ENCODE measurements around the gene IKZF5.

The IKZF5 gene, protein sequence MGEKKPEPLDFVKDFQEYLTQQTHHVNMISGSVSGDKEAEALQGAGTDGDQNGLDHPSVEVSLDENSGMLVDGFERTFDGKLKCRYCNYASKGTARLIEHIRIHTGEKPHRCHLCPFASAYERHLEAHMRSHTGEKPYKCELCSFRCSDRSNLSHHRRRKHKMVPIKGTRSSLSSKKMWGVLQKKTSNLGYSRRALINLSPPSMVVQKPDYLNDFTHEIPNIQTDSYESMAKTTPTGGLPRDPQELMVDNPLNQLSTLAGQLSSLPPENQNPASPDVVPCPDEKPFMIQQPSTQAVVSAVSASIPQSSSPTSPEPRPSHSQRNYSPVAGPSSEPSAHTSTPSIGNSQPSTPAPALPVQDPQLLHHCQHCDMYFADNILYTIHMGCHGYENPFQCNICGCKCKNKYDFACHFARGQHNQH

DNA sequence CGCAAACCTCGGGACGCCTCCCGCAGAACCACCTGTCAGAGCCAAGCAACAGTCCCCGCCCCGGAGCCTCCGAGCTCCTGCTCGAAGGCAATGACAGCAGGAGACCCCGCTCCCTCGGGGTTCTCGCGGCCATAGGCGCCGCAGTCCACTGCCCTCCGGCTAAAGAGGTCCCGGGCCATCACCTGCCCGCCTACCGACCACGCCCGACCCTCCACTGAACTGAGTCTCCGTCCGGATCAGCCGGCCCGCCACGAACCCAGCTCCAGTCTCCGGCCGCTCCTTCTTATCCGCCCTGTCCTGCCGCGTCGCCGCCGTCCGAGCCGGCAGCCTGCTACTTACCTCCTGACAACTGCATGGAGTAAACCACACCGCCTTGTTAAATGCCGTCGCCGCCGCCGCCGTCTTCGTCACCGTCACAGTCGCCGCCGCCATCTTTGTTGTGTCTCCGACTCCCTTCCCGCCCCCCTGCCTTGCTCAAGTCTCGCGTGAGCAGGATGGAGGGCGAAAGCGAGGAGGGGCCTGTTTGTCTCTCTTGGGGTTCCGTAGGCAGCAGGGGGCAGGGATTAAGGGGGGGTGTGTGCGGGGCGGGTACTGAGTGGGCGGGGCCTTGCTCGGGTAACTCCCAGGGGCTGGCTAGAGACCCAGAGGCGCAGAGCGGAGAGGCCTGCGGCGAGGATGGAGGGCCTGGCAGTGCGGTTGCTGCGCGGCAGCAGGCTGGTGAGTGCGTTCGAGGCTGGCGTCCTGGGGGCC, at the start of gene IKZF5, which contains the start of gene ACADSB:
TSS of gene IKZF5 (minus strand) at position 441 of the 750 bp plus-strand sequence. CDS start 10,170 bp downstream, outside the sequence.
TSS of gene ACADSB (plus strand) at position 652 of the 750 bp plus-strand sequence. CDS start at position 676, 24 bp downstream.
- peak; percentile 95 for DNase-seq

DNA sequence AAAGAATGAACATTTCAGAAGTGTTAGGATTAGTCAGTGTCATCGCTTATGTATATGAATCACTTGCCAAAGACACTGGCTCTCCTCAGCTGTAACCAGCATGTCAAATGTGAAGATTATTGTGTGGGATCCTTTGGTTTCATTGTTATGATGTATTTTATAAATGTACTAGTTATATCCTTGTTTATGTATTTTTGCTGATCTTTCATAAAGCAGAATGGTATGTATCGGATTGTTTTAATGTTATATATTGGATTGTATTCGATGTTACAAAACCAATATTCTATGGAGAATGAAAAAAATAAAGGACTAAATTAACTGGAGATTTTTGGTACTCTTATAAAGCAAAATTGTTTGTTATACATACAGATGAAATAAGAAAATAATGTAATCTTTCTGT, 49.4 kb upstream of the IKZF5 start:
- no peak for DNase-seq

DNA sequence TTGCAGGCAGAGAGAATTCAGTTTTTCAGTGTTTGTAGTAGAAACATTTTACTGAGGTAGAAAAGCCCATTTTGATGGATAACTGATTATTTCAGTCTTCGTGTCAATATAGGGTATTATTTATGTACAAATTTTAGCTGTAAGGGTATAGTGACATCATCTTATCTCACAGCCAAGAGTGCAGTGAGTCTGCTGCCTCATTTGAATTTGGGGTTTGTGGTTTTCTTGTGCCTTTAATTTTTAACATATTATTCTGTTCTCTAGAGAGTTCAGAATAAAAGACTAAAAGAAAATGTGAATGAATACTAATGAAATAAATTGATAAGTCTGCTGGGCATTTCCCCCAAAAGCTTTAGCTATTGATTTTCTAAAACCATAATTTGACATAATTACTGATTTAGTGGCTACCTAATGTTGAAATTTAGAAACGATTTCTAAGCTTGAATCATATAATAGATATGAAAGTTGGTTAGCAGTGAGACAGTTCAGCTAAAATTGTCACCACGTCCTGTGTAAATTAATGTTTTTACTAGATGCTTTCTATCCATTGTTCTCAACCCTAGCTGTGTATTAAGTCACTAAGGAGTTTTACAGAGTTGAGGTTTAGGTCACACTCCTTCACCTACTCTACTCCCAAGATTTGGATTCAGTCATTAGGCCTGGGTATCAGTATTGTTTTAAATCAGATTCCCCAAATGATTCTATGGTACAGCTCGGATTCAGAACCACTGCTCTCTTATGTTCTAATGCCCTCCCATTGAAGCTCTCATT, 37.6 kb upstream of the IKZF5 start:
- no peak for DNase-seq

DNA sequence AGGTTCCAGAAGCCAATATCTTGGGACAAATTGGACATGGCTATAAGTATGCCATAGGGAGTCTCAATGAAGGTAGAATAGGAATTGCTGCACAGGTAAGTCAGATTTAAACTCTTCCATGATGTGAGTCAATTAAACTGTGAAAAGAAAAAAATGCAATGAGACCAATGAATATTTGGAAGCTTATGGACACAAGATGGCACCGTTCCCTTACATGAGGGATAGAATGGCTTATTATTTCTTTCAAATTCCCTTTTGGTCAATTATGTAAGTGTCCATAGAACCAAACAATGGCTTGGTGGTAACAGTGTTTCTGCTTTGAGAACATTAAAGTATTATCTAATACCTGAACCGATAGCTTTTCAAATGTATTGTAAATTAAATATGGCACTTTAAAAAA, 35.8 kb upstream of the IKZF5 start:
- no peak for DNase-seq

DNA sequence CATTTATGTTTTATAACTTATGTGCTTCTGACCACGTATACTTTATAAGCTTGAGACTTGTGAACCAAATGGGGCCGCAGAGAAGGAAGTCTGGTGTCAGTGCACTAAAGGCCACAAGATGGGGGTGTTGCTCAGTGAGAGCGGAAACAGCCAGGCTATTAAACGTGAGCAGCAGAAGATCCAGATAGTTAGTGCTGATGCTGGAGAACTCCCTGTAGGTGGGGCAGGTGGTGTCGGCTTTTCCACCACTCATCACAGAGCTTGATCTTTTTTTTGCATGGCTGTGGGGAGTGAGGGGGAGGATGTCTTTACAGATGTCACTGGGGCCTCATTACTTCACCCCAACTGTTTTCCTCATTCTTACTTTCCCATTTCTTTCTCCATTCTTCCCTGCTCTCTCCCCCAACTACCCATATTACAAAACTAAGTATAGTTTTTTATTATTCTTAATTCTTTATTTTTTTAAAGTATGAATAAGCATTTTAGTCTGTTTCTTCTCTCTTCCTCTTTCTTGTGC, 34.9 kb upstream of the IKZF5 start:
- DNase-seq = peak; percentile 21

DNA sequence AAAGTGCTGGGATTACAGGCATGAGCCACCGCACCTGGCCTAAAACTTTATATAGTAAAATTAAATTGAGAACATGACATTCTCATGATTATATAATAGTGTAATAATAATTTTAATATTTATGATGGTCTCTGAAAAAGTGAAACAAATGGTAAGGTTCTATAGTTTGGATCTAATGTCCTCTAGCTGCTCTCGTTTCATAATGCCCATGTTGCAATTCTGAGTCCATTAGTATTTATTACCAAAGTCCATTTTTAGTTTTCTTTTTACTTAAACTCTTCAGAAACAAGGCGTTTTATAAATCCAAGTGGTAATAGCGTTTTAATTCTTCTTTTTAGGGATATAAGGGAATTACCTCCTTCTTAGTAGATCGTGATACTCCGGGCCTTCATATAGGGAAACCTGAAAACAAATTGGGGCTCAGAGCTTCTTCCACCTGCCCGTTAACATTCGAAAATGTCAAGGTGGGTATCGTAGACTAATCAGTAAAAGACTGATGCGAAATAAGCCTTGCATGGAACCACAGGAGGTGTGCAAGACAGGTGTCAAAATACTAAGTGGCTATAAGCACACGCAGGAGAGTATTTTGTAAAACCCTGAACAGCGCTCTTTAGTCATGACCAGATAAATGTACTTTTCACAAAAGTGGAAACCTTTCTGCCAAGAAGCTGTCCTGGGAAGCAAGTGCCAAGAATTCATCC, 34.3 kb upstream of the IKZF5 start:
- no peak for DNase-seq

DNA sequence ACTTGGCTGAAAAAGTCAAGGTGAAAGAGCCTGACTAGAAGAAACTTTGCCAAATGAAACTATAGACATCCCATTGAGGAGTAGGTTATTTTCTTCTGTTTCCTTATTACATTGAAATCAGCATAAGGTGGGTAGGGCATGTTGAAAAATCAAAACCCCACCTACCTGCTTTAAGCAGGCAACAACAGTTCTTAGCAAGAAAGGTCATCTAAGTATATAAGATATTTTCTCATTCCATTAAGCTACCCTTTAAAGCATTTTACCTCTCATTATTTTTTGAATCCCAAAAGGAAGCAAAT, 31.0 kb upstream of the IKZF5 start:
- no peak for DNase-seq

DNA sequence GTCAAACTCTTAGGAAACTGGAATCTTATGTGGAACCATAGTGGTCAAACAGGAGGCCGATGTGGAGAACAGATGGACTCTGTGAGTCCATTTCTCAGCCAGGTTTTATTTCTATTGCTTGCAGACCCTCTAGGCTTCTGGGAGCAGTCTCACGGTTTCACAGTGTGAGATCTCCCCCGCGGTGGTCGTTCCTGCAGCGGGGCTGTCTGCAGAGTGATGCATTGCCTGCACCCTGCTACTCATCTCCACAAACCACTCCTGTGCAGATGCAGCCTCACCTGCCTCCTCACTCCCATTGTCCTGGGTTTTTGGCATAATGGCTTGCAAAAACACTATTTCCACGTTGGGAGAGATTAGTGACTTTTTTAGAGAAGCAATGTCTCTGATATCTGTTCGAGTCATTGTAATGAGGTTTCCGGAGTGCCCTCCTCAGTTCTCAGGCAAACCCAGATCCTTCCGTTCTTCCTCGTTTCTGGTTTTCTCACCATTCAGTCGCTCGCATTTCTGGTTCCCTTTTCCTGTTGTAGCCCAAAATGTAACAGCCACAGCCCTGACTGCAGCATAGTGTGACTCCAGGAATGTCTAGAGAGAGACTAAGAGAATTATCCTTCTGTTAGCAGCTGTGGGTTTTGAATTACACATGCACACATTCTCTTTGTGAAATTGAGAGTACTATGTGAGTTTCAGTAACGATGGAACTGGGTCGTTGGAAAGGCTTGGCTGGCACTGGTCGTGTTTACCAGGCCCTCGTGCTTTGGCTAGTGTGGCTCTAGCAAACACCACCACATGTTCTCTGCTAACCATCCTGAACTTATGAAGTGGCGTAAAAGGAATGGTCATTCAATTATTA, 30.4 kb upstream of the IKZF5 start:
- DNase-seq = no peak

DNA sequence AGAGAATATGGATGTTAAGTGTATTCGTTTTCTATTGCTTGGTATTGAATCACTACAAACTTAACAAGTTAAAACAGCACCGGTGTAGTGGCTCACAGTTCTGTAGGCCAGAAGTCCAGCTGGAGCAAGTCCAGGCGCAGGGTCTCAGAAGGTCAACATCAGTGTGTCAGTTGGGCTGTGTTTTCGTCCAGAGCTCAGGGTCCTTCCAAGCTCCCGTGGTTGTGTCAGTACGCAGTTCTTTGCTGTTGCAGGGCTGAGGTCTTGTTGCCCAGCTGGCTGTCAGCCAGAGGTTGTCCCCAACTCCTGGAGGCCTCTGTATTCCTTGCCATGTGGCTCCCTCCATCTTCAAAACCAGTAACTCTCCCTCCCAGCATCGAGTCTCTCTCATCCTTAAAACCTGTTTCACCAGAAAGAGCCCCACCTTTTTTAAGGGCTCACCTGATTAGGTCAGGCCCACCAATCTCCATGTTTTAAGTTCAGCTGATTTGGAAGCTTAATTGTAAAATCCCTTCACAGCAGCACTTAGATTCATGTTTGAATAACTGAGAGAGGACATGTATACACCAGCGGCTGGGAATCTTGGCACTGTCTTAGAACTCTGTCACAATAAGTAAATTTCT, 27.0 kb upstream of the IKZF5 start:
- DNase-seq = no peak

DNA sequence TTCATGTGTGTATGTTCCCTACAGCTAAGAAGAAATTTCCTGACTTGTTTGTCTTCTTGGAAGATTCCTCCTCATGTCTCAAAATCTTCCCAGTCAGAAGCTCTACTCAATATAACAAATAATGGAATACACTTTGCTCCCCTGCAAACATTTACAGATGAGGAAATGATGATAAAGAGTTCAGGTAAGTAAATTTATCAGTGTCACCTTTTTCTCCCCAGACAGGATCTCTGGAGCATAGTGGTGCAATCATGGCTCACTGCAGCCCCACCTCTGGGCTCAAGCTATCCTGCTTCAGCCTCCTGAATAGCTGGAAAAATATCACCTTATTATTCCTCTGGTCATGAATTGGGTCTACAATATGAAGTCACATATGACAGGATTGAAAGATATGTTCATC, 25.7 kb upstream of the IKZF5 start:
- no peak for DNase-seq

DNA sequence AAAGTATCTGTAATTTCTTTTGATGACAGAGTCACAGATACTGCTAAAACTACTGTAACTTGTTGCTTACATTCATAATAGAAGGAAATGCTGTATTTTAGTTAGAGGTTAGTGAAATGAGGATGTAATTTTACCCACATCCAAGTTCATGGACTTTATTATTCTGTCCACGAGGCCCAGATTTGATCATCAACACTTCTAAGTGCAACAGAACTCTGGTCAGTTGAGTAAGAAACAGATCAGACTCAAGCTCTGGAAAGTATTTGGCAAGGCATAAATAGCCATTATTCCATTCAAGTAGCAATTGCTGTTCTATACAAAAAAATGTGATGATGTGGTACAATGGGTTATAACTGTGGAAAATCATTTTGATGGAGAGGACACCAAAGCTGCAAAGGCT, 22.5 kb upstream of the IKZF5 start:
- no peak for DNase-seq

DNA sequence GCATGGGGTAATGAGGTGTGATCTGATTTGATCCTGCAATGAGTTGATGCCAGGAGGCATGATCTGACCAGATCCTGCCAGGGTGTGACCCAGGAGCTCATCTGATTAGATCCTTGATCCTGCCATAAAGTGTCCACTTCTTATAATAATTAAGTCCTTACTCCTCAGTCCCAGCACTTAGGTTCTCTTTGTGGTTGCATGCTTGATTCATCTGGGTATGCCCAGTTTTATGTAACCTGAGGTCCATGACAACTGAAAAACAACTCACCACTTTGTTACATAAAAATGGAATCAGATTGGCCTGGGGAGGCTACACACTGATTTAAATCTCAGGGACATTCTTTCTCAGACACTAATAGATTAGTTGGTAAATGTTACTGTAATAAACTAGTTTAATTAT, 19.3 kb upstream of the IKZF5 start:
- DNase-seq = no peak

DNA sequence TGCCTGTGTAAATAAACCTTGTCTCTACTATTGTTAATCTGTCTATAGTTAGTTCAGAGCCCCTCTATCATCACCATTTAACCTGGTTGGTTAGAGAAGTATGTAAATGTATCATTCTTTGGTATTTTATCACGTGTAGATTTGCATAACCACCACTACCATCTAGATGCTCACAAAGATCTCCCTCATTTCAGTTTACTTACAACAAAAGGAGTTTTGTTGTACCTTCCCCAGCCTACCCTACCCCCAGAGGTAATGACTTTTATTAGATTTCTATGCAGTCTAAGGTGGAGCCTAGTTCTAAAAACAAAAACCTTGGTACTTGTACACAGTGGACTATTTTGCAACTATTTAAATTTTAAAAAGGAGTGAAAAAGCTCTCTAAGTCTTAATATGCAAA, 17.7 kb upstream of the IKZF5 start:
- DNase-seq = no peak

DNA sequence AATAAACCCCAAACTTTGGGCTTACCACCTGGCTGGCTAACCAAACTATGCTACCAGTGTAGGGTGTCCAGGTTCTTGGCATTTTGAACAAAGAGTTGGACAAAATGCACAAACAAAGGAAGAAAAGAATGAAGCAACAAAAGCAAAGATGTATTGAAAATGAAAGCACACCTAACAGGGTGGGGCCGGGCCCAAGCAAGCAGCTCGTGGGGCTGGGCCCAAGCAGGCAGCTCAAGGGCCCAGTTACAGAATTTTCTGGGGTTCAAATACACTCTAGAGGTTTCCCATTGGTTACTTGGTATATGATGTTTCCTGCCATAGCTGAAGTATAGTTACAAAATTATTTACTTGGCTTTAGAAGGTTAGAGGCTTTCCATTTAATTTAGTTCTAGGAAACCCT, 15.9 kb upstream of the IKZF5 start:
- no peak for DNase-seq

DNA sequence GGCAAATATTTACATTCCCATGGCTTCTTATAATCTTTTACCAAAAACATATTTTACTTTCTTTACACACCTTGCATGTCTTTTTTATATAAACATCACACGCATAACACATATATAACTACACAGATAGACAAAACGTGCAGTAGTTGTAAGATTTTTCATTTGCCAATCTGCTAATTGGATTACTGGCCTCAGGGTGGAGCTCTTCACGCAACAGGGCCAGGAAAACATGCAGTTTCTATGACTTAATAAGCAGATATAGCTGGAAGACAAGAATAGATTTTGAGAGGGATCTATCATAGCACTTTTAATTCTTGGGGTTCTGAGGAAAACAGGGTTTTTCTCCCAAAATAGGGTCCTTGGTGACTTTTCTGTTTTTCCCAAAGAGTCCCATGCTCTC, 12.9 kb upstream of the IKZF5 start:
- no peak for DNase-seq

DNA sequence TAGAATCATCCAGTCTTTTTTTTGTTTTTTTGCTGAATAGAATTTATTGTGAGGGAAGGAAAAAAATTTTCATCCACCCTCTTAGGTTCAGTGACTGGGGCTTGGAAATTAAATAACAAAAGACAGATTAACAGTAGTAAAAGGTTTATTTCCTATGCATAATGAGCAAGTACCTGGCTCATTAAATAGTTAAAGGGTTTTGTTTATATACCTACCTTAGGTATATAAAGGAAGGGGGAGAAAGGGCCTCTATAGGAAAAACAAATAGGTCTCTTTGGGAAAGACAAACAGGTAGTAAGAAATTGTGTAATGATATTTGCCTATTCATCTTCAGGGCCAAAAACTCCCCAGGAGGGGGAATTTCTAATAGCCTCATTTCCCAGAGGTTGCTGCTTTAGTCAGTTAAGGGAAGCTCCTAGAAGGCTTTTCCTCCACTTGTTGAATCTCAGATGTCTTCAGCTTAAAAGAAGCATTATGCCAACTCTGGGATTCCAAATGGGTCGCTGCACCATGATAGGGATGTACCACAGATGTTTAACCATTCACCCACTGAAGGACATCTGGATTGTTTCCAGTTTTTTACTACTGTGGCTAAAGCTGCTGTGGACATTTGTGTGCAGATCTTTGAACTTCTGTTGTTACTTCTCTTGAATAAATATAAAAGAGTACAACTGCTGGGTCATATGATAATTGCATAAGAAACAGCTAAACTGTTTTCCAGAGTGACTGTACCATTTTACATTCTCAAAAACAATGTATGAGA, 11.5 kb upstream of the IKZF5 start:
- DNase-seq = no peak

DNA sequence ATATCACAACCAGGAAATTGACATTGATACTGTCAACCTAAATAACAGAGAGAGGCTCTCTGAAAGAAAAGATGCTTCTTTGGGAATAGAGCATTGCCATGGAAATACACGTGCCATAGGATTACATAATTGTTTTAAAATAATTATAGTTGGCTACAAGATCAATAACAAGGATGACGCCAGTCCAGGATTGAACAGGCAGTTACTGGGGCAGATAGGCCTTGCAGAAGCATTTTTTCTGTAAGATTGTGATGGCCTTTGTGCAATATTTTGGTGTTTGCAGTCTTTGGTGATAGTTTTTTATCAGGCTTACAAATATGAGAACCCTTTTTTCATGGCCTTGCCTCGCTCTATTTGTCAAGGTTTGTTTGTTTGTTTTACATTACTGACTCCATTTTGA, 10.7 kb upstream of the IKZF5 start:
- no peak for DNase-seq

DNA sequence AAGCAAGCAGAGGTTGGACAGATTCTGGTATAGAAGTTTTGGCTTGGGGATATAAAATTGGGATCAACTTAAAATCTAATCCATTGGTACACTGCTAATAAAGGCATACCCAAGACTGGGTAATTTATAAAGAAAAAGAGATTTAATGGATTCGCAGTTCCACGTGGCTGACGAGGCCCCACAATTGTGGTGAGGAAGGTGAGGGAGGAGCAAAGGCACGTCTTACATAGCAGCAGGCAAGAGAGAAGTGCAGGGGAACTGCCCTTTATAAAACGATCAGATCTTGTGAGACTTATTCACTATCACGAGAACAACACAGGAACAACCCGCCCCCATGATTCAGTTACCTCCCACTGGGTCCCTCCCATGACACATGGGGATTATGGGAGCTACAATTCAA, 9.9 kb upstream of the IKZF5 start:
- no peak for DNase-seq

DNA sequence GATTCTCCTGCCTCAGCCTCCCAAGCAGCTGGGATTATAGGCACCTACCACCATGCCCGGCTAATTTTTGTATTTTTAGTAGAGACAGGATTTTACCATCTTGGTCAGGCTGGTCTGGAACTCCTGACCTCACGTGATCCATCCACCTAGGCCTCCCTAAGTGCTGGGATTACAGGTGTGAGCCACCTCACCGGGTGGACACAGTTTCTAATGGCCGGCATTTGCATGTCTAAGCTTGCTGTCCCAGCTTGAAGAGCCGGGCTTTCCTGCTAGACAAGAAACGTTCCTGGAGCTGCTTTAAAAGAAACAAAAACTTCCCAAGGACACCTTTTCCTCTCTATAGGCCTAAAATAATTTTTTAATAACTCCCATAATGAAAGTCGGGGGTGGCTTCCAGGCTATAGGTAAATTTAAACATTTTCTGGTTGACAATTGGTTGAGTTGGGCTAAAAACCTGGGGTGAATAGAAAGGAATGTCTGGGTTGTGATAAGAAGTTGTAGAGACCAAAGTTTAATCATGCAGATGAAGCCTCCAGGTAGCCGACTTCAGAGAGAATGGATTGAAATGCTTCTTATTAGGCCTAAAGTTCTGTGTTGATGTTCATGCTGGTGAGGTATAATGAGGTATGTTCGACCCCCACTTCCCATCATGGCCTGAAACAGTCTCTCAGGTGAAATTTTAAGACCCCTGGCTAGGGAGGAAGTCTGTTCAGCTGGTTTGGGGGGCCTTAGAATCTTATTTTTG, 9.0 kb upstream of the IKZF5 start:
- DNase-seq = no peak

DNA sequence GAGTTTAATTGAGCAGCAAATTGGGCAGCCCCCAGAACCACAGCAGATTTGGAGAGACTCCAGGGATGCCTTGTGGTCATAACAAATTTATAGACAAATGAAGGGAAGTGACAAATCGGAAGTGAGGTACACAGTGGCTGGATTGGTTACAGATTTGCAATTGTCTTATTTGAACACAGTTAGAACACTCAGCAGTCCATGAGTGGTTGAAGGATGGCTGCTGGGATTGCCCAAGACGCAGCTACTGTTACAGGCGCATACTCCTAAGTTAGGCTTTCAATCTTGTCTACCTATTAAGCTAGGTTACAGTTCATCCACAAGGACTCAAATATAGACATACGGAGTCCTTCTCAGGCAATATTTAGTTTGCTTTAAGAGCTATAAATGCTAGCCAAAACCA, 7.6 kb upstream of the IKZF5 start:
- no peak for DNase-seq

All from activated T-cell treated with anti-CD3 and anti-CD28 coated beads for 4 hours (primary cell).